ENCODE results near the gene GPR158. TPM values are rescaled to one million over a fixed set of nuclear protein-coding genes. Genes with fewer than 3 reads are reported as not detected.

Gene GPR158
- polyA plus RNA-seq, 4 donors: 0.25 to 0.44 (median 0.32) TPM

DNA sequence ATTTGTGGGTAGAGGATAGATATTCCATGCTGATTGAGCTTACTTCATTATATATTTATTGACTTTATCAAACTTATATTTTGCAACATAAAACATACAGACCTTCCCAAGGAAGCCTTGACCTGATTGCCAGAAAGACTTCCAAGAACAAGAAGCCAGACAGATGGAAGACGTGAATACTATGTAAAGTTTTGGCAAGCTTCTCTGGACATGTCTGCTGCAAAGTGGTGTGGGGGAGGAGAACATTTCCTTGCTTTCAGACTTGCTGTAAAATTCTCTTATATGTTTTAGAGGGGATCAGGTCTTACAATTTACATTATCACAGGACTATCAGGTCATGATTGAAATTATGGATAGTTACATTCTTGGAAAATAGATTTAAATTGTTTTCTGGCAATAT is 23.4 kb downstream of the GPR158 start:
- DNase-seq (ENCODE audit: low read depth in 4 of 4, low spot score in 3 of 4): no peak

GRCh38 chr10:25206693-25207414 is 32.1 kb downstream of the GPR158 start:
- DNase-seq (ENCODE audit: low read depth in 4 of 4, low spot score in 3 of 4): no peak

DNA sequence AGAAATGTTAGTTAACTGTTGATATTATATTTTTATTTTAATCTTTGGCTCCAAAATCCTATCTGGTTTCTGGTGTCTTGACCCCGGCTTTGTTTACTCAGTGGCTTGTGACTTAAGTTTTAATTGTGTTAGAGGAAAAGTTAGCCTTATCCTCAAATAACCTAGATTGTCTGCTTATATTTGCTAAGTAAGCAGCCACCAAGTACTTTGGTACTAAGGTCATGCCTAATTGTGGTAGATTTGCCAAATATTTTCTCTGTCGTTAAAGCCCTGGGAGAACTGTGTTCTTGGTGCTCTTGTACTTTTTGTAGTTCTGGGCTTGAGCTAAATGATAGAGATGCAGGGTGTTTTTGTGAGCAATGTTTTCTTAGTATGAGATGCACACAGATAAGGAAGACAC is 34.8 kb downstream of the GPR158 start:
- DNase-seq (ENCODE audit: low read depth in 4 of 4, low spot score in 3 of 4): no peak

DNA sequence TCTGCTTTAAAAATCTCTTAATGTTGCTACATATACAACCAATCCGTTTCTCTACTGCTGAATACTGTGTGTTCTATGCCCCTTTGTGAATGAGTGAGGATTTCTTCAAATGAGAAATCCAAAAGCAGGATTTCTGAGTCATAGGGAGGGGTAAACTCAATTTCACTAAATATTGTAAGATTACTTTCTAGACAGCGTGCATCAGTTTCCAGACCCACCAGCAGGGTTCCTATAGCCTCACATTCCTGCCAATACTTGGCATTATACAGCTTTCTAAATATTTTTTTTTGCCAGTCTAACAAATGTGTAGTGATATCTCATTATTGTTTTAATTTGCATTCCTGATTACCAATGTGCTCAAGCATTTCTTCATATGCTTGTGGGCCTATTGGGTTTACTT is 35.5 kb downstream of the GPR158 start:
- DNase-seq (ENCODE audit: low read depth in 4 of 4, low spot score in 3 of 4): no peak

- no peak for DNase-seq (ENCODE audit: low read depth in 4 of 4, low spot score in 3 of 4)
These were observed 45.4 kb downstream of the GPR158 start for GRCh38 chr10:25220156-25220555.

DNA sequence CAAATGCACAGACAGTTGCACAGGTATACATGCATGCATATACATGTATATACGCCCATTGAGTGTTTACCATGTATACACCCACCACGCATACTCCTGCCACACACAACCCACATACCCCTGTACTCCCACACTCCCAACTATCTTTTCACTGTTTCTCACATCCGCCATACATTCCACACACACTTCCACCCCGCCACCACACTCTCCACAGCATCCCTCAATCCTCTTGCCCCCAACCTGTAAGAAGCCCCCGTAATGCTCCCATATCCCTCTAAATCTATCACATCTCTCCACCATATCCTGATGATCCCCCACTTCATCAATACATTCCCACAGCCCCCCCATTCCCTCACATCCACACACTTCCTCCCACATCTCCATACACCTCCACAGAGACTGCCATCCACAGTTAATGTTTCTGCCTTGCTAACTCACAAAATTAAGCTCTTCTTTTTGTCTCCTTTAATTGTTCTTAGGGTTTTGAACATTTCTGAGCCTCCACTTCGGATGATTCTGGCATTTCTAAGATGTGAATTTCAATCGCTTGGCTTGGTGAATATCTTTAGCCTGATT is 47.4 kb downstream of the GPR158 start:
- no peak for DNase-seq (ENCODE audit: low read depth in 4 of 4, low spot score in 3 of 4)

GRCh38 chr10:25226775-25227682 is 52.2 kb downstream of the GPR158 start:
- DNase-seq (ENCODE audit: low read depth in 4 of 4, low spot score in 3 of 4): peak; percentile 5 to 18 (median 11)

DNA sequence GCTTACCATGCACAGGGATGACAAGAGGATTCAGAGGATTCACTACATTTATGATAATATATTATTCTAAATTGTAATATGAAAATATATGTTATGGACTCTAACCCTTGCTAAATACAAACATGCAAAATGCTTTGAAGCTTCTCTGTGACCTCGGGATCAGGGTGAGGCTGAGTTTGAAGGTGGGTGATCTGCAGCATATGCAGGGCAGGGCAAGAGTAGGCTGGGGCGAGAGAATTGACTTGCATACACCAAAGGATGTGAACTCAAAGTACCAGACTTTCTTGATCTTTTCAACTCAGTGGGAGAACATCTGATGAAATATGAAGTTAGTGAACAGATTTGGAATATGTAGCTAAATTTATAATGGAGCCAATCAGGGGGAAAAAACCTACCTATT is 57.0 kb downstream of the GPR158 start:
- no peak for DNase-seq (ENCODE audit: low read depth in 4 of 4, low spot score in 3 of 4)

- DNase-seq (ENCODE audit: low read depth in 4 of 4, low spot score in 3 of 4): no peak
These were observed 57.4 kb downstream of the GPR158 start for GRCh38 chr10:25232204-25232603.

GRCh38 chr10:25245165-25245564 is 70.4 kb downstream of the GPR158 start:
- DNase-seq (ENCODE audit: low read depth in 4 of 4, low spot score in 3 of 4): no peak

DNA sequence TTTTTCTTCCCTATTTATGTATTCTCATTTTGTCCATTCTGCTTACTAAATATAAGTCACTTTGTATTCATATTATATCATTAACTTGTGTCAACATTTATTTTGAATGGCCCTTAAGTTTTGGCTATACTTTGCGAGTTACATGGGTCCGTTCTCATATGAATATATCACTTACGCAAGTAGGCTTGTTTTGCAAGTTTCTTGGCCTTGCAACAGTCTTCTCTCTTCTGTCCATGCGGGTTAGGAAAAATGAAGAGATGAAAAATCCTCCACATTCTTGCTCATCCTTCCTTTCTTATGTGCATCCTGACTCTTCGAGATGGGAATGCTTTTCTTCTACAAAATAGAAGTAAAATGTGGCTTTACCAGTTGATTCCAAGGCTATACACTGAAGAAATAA is 82.8 kb downstream of the GPR158 start:
- DNase-seq (ENCODE audit: low read depth in 4 of 4, low spot score in 3 of 4): no peak

GRCh38 chr10:25261110-25261509 is 86.3 kb downstream of the GPR158 start:
- peak in 1 of 4 donors; percentile 4 for DNase-seq (ENCODE audit: low read depth in 4 of 4, low spot score in 3 of 4)

DNA sequence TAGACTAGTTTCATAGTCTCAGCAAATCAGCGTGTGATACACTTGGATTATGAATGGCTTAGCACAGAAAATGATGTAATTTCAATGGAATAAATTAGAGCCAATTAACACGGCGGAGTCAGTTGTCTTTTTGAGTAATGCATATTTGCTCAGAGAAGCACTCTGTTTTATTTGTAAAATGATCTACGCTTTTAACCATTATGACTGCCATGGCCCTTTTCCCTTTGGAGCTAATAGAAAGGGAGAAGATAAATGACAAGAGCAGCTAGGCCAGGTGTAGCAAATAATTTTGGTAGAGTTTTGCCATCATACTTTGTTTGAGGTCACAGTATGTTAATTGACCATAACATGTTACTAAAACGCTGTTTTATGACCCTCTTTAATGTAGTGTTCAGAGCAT is 86.8 kb downstream of the GPR158 start:
- no peak for DNase-seq (ENCODE audit: low read depth in 4 of 4, low spot score in 3 of 4)

DNA sequence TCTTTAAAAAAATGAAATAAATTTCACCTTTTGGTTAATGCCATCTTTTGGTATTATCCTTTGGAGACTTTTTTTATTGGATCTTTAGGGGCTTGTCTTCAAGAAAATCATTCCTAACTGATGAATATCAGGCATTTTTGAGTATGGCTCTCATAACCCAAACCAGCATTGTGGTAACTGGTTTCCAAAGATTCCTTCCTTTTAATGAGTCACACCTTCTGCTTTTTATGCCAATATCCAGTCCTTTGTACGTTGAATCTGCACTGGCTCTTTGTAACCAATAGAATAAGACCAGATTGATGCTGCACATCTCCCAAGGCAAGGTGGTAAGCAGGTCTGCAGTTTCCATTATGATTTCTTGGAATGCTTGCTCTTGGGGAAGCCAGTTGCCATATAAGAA is 89.1 kb downstream of the GPR158 start:
- DNase-seq (ENCODE audit: low read depth in 4 of 4, low spot score in 3 of 4): no peak

DNA sequence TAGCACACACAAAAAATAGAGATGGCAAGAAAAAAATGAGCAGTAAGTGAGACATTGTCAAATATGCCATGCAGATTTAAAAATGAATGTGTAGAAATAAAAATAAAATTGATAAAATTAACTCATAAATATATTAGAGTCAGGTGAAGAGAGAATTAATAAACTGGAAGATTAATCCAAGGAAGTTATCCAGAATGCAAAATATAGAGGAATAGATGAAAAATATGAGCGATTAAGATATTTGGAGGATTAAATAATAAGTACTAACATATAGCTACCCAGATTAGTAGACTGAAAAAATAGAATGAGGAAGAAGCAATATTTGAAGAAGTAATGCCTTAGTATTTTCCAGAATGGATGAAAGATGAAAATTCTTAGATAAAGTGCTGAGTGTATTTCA is 103.4 kb downstream of the GPR158 start:
- DNase-seq (ENCODE audit: low read depth in 4 of 4, low spot score in 3 of 4): no peak

DNA sequence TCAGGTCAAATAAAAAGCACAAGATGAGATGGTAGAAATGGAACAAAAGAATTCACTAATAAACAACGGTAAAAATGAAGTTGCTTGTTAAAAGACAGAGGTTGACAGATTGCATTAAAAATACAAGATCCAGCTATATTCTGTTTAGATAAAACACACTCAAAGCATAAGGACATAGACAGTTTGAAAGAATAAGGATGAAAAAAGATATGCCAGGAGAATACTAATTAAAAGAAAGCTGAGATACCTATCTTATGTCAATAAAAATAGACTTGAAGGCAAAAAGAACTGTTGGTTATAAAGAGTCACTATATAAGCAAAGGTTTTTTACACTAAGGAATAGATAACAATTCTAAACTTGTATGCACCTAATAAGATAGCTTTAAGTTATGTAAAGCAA is 105.3 kb downstream of the GPR158 start:
- no peak for DNase-seq (ENCODE audit: low read depth in 4 of 4, low spot score in 3 of 4)

GRCh38 chr10:25280573-25280972 is 105.8 kb downstream of the GPR158 start:
- DNase-seq (ENCODE audit: low read depth in 4 of 4, low spot score in 3 of 4): no peak

GRCh38 chr10:25285809-25286208 is 111.0 kb downstream of the GPR158 start:
- DNase-seq (ENCODE audit: low read depth in 4 of 4, low spot score in 3 of 4): no peak

DNA sequence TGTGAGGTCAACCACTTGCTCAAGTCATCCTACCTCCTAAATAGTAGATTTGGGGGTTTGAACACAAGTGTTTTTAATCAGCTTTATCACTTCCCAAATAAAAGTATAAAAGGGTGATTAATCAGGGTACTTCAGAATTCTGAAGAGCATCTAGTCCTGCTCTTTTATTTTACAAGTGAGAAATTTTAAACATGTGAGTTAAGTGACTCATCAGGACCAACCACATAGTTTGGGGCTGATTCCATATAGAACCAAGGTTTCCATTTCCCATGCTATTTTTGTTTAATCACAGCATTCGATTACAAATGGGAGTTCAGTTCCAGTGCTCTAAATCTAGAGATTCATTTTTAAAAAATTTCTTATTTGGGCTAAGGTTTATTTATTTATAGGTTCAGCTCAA is 113.4 kb downstream of the GPR158 start:
- DNase-seq (ENCODE audit: low read depth in 4 of 4, low spot score in 3 of 4): no peak

DNA sequence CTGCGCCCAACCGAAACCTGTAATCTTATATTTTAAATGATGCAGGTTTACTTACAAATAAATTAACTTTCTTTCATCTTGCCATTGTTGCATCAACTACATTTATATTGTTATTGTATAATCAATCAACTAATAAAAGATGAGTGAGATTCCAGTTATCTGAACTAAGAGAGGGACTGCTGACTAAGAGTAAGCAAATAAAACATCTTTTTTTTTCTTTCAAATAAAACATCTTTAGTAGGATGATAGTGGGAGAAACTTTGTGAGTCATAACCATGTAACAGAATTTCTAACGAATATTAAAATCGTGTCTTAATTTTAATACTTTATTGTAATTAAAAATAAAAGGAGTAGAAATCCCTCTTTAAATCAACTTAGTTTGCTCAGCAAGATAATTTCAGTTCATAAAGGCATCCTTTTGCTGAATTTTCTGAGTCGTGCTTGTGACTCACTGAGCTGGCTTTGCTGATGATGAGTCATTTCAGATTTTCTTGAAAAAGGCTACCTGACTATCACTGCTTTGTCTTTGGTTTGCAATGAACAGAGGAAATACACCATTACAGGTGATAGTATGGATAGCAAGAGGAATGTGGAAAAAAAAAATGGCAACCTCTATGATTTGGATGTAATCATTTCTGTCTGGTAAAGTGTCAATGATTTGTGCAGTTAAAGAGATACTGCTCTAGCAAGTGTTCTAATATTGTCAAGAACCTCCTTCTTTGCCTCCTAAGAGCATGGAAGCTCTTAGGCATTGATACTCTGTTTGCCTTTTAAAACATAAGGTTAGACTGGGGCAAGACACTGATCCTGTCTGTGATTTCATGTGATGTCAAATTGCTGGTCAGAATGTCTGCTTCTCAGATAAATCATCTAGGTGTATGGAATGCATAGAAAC is 119.5 kb downstream of the GPR158 start:
- DNase-seq (ENCODE audit: low read depth in 4 of 4, low spot score in 3 of 4): no peak

DNA sequence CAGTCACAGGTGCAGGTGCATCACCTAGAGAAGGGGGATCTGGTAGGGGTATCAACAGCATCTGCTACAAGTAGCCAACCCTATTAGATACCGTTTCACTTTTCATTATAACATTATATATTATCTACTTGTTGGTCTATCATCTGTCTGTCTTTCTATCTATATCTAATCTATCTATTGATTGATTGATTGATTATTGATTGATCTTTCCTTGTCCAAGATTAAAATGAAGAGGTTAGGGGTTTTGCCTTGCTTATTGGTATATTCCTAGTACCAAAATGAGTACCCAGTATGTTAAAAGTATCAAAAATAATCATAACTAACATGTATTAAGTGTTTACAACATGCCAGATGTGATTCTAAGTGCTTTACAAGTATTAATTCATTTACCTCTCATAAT is 121.5 kb downstream of the GPR158 start:
- DNase-seq (ENCODE audit: low read depth in 4 of 4, low spot score in 3 of 4): no peak
